Measurements from ENCODE around the gene LMF1. TPM values are rescaled to one million over a fixed set of nuclear protein-coding genes. Genes with fewer than 3 reads are reported as not detected.

LMF1 gene
- total RNA-seq, 1 experiment from 2014 or later: 13.5 TPM

GRCh38 chr16:947255-947921 is 23.4 kb downstream of the LMF1 start:
- Histone ChIP-seq H2AFZ (ENCODE audit: low read length) (no peak overlapping the region), H3K4me1 (ENCODE audit: insufficient read depth, low read length) (no peaks in the 10 kb centered on the region), H4K20me1 (ENCODE audit: low read length) (no peaks in the 10 kb centered on the region), H3F3A (ENCODE audit: low read length, unreplicated experiment) (no peaks in the 10 kb centered on the region), H3K9me3 (ENCODE audit: low read length) (no peaks in the 10 kb centered on the region), H3K36me3 (ENCODE audit: low read depth, low read length) (peaks cover under 1% of the 10 kb centered on the region; the same call in 1 of the 2 replicates), H3K27me3 (ENCODE audit: low read length) (no peaks in the 10 kb centered on the region), H3K9me2 (replicated peaks; ENCODE audit: low read length) (no peaks in the 10 kb centered on the region), H3K4me3 (ENCODE audit: low read length) (no peak overlapping the region), H3K9ac (ENCODE audit: low read length) (no peak overlapping the region), H3K79me2 (ENCODE audit: low read length) (no peaks in the 10 kb centered on the region), H3K27ac (ENCODE audit: low read length) (no peak overlapping the region), H3K4me2 (ENCODE audit: low read length) (no peak overlapping the region)
- POLR2A ChIA-PET (ENCODE audit: unreplicated experiment): no interaction called here
- no peak for TF ChIP-seq EZH2 (IDR thresholded peaks at IDR 0.05; ENCODE audit: low read length, unreplicated experiment)
- no peak for TF ChIP-seq CTCF (conservative IDR thresholded peaks at IDR 0.05; ENCODE audit: low read depth, low read length)
- no peak for TF ChIP-seq EZH2phosphoT487 (IDR thresholded peaks at IDR 0.05; ENCODE audit: borderline replicate concordance, low read length)
- CTCF ChIA-PET: no interaction called here
- intact Hi-C loops (cut with micrococcal nuclease): no loop called here
- DNase-seq (no peak), ATAC-seq (no peak)
- no TSS peak for BruUV-seq (replicated peaks)

GRCh38 chr16:946048-946395 is 24.8 kb downstream of the LMF1 start:
- intact Hi-C loops (cut with micrococcal nuclease): no loop called here
- no peaks in the 10 kb centered on the region for H3K27me3 ChIP-seq (ENCODE audit: low read length)
- H2AFZ ChIP-seq (ENCODE audit: low read length): no peak overlapping the region
- ATAC-seq (no peak), DNase-seq (no peak)
- CTCF ChIA-PET: no interaction called here
- H3K4me3 ChIP-seq (ENCODE audit: low read length): no peak overlapping the region
- no peak overlapping the region for H3K4me2 ChIP-seq (ENCODE audit: low read length)
- no peaks in the 10 kb centered on the region for H3K4me1 ChIP-seq (ENCODE audit: insufficient read depth, low read length)
- no peaks in the 10 kb centered on the region for H3K9me3 ChIP-seq (ENCODE audit: low read length)
- no peaks in the 10 kb centered on the region for H3K9me2 ChIP-seq (replicated peaks; ENCODE audit: low read length)
- no peaks in the 10 kb centered on the region for H4K20me1 ChIP-seq (ENCODE audit: low read length)
- no TSS peak for BruUV-seq (replicated peaks)
- TF ChIP-seq CTCF (conservative IDR thresholded peaks at IDR 0.05; ENCODE audit: low read depth, low read length) (no peak), EZH2 (IDR thresholded peaks at IDR 0.05; ENCODE audit: low read length, unreplicated experiment) (no peak), EZH2phosphoT487 (IDR thresholded peaks at IDR 0.05; ENCODE audit: borderline replicate concordance, low read length) (no peak)
- no peaks in the 10 kb centered on the region for H3K79me2 ChIP-seq (ENCODE audit: low read length)
- POLR2A ChIA-PET (ENCODE audit: unreplicated experiment): no interaction called here
- H3K27ac ChIP-seq (ENCODE audit: low read length): no peak overlapping the region
- H3K9ac ChIP-seq (ENCODE audit: low read length): no peak overlapping the region
- no peaks in the 10 kb centered on the region for H3F3A ChIP-seq (ENCODE audit: low read length, unreplicated experiment)
- H3K36me3 ChIP-seq (ENCODE audit: low read depth, low read length): peaks cover 9% of the 10 kb centered on the region

GRCh38 chr16:945271-946047 is 25.3 kb downstream of the LMF1 start:
- intact Hi-C loops (cut with micrococcal nuclease): no loop called here
- Histone ChIP-seq H3K4me3 (ENCODE audit: low read length) (no peak overlapping the region), H3K36me3 (ENCODE audit: low read depth, low read length) (peaks cover 9% of the 10 kb centered on the region), H3K9me3 (ENCODE audit: low read length) (no peaks in the 10 kb centered on the region), H3K9me2 (replicated peaks; ENCODE audit: low read length) (no peaks in the 10 kb centered on the region), H3K4me2 (ENCODE audit: low read length) (no peak overlapping the region), H3K27ac (ENCODE audit: low read length) (no peak overlapping the region), H3K27me3 (ENCODE audit: low read length) (no peaks in the 10 kb centered on the region), H3F3A (ENCODE audit: low read length, unreplicated experiment) (no peaks in the 10 kb centered on the region), H3K4me1 (ENCODE audit: insufficient read depth, low read length) (no peaks in the 10 kb centered on the region), H2AFZ (ENCODE audit: low read length) (no peak overlapping the region), H4K20me1 (ENCODE audit: low read length) (no peaks in the 10 kb centered on the region), H3K9ac (ENCODE audit: low read length) (no peak overlapping the region), H3K79me2 (ENCODE audit: low read length) (no peaks in the 10 kb centered on the region)
- TF ChIP-seq EZH2 (IDR thresholded peaks at IDR 0.05; ENCODE audit: low read length, unreplicated experiment) (no peak), CTCF (conservative IDR thresholded peaks at IDR 0.05; ENCODE audit: low read depth, low read length) (no peak)
- CTCF ChIA-PET: no interaction called here
- no peak for ATAC-seq
- POLR2A ChIA-PET (ENCODE audit: unreplicated experiment): no interaction called here
- BruUV-seq (replicated peaks): no TSS peak
- no peak for DNase-seq
